GM19467 (cell line): ENCODE results near the gene ADAMTS8.

Experiments used
- ATAC-seq: cut with Tn5 transposase; IDR thresholded peaks from one replicate; pipeline ENCODE4 v1.9.1; 2021; ENCODE audit warnings: mild to moderate bottlenecking, moderate library complexity; ENCODE audit not compliant: unreplicated experiment

ADAMTS8 gene

DNA sequence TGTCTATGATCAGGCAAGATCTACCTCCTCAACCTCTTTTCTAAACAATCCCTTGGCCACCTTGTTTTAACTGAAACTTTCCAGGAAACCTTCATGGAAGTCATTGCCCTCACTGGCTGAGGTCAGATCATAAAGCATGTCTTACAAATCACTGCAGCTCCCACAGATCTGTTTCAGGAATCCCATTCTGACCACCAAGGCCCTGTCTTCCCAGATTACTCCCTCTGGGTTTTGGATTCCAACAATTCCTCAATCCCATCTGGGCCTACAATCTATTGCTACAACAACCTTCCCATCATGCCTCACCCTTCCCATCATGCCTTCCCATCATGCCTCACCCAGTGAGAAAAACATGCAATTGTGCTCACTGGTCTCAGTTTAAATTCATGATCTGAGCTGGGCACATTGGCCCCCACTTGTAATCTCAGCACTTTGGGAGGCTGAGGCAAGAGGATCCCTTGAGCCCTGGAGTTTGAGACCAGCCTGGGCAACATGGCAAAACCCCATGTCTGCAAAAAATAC, 35.9 kb upstream of the ADAMTS8 start:
- ATAC-seq: no peak

DNA sequence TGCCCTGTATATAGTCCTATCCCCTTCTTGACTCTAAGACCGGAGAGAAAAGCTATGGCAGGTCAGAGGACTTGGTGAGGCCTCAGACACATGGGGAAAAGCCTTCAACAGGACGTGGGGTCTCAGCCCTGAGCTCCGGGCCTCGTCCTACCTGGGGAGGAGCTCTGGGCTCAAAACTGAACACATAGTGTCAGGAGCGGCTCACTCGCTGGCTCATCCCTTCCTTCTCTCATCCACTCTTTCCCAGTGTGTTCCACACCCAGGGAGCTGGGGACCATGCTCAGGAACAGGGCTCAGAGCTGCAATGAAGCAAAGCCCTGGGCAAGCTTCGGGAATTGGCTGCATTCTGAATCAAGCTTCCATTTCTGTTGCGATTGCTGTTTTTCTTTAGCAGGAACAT, 34.5 kb upstream of the ADAMTS8 start:
- ATAC-seq: no peak

GRCh38 chr11:130462101-130462885, 33.9 kb upstream of the ADAMTS8 start:
- ATAC-seq: no peak

DNA sequence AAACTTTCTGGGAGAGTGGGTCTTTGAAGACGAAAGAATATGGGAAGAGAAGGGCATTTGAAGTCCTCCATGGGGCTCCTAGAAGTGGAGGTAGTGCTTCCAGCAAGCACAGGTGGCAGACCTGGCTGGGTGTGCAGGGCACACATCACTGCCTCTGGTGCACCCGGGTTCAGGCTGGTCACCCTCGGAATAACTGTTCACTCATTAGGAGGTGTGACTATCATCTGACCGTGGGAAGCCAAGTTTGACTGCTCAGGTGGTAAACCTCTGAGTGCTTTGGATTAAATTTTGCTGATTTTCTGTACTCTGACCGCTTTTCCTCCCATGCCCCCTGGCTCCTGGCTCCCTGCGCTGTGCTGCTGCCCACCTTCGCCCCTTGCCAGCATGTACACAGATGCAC, 31.1 kb upstream of the ADAMTS8 start:
- ATAC-seq: no peak

GRCh38 chr11:130458410-130458729, 30.0 kb upstream of the ADAMTS8 start:
- ATAC-seq: no peak

GRCh38 chr11:130457623-130458409, 29.4 kb upstream of the ADAMTS8 start:
- no peak for ATAC-seq

DNA sequence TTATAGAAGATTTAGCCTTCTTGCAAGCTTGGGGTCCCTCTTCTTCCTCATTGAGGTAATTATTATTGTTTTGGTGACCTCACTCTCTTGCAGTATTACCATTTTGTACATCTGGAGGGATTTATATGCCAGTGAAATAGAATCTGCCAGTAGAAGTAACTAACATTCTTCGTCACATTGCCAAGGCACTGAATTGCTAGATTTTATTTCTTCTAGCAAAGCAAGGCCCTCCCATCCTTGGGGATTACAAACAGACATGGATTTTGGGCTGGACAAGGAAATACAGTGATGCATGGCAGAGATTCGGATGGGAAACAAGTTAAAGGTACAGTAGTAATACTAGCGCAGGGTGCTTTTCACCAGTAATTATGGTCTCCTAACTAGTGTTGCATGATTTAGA, 27.9 kb upstream of the ADAMTS8 start:
- no peak for ATAC-seq

GRCh38 chr11:130455483-130456127, 27.2 kb upstream of the ADAMTS8 start:
- no peak for ATAC-seq

DNA sequence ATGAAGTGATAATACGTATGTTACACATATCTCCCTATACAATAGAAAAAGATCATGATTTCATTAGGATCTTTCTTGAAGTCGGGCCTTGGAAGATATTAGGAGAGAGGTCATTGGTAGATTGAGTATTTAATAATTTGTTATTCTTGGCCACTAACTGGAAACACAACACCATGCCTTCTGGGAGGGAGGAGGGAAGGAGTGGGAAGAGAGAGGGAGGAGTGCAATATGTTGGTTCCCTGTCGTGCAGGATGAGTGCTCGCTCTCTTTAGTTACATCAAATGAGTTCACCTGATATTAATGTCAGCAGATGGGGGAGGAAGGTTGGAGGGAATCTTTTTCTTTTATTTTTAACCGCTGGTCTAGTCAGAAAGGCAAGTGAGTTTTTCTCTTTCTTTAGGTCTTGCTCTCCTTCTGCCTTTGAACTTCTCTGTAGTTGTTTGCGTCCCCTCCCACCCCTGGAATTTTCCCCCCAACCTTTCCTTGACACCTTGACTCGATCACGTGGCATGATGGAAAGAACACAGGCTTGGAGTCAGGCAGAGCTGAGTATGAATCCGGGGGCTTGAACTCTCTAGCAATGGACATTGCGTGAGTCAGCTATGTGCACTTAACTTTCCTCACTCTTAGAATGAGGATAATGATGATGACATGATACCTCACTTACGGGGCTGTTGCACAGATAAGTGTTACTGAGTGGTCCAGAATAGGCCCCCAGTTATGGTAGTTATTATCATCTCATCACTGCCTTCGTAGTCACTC, 26.3 kb upstream of the ADAMTS8 start:
- no peak for ATAC-seq

- ATAC-seq: no peak
Measured at GRCh38 chr11:130452940-130453339, 24.5 kb upstream of the ADAMTS8 start.

DNA sequence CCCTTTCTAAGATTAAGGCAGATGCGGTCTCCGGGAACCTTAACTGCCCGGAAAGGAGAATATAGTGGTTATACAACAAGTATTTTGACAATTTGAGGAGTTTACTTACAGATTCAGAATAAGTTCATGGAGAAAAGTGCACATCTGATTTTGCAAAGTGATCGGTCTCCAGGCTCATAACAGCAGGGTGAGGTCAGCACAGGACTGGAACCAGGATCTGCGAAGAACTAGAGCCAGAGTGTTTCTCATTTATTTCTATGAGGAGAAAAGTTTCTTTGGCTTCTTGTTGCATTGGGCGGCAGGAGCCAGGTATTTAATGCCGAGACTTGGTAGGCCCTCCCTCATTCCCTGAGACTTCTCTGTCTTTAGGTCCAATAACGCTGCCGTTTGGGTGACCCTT, 23.8 kb upstream of the ADAMTS8 start:
- ATAC-seq: no peak

GRCh38 chr11:130451231-130452019, 23.0 kb upstream of the ADAMTS8 start:
- no peak for ATAC-seq

DNA sequence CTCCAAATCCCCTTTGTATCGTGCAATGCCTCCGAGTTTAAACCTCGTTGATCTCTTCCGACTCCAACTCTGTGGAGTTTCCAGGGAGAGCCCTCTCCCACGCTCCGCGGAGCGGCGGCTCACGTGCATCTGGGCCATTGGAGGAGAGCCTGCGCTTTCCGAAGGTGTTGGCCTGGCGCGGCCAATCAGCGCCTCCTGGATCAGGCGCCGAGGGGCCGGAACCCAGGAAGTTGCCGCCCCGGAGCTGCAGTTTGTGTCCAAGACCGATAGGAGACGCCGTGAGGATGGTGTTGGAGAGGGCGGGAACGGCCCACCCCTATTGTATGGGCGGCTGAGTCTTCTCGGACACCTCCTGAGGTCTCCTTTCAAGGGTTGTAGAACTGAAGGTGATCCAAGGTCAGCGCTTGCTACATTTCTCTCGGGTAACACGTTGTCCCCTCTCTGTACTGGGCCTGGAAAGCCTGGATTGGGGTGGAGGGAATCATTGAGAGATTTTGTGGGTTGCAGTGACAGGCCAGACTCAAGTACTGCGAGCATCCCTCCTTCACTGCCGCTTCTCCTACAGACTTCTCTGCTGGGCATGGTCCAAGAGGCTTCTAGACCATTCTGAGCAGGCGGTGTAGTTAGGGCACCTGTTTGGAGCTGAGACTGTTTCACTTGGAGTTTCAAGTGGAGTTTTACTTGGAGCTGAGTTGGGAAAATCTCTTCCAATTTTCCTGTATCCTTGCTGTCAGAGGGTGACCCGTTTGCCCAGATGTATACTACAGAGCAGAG, 21.8 kb upstream of the ADAMTS8 start:
- ATAC-seq: no peak

GRCh38 chr11:130449310-130449990, 21.0 kb upstream of the ADAMTS8 start:
- no peak for ATAC-seq

DNA sequence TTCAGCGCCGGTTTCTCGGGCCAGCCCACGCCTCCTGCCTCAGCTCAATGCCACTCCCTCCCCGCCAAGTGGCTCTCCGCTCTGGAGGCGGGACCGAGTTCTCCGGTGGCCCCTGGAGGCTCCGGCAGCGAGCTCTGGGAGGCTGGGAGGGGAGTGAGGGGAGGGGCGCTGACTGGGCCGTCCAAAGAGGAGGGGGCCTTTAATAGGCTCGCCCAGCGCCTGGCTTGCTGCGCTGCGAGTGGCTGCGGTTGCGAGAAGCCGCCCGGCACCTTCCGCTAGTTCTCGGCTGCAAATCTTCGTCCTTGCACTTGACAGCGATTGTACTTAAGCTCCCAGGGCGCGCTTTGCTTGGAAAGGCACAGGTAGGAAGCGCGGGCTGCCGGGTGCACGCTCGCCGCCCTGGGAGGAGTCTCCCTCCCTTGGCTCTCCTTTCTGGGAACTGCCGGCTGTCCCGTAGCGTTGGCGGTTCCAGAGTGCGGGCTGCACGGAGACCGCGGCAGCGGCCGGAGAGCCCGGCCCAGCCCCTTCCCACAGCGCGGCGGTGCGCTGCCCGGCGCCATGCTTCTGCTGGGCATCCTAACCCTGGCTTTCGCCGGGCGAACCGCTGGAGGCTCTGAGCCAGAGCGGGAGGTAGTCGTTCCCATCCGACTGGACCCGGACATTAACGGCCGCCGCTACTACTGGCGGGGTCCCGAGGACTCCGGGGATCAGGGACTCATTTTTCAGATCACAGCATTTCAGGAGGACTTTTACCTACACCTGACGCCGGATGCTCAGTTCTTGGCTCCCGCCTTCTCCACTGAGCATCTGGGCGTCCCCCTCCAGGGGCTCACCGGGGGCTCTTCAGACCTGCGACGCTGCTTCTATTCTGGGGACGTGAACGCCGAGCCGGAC, 20.3 kb upstream of the ADAMTS8 start, which contains the start of gene ADAMTS15:
TSS of gene ADAMTS15 (plus strand) at position 230 of the 894 bp plus-strand sequence. CDS start at position 559, 329 bp downstream.
- no peak for ATAC-seq

GRCh38 chr11:130448039-130448415, 19.6 kb upstream of the ADAMTS8 start:
- ATAC-seq: no peak

DNA sequence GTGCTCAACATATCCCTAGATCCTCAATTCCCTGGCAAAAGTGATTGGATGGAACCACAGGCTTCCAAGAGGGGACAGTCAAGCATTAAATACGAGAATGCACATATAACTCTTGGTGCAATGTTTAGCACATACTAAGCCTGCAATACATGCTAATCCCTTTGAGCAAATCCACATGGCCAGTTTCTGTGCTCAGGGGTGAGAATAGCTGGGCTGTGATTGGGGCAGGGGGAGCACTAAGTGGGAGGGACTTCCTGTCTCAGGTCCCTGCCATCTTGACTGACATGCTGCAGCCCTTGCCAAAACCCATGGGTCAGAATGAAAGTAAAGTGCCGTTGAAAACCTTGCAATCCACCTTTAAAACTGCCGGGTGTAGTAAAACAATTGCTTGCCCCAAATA, 17.4 kb upstream of the ADAMTS8 start:
- no peak for ATAC-seq

DNA sequence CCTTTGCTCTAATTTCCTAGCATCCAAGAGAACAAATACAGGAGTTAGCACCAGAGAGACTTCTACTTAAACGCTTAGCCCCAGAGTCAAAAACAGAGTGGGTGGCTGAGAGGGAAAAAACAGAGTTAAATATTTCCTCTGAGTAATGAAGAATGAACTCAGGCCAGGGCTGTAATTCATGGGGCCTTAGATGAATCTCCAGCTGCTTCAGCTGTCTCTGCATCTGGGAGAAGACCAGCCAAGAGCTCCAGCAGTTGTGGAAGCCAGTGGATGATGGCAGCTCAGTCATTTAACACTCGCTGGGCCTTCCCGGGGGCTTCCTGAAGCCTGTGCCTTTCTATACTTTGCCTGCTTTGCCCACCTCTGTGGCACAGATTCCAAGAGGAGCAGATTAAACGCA, 14.3 kb upstream of the ADAMTS8 start:
- ATAC-seq: no peak
